ENCODE data around the gene NODAL. TPM values are rescaled to one million over a fixed set of nuclear protein-coding genes. Genes with fewer than 3 reads are reported as not detected.

The NODAL gene
- total and polyA plus RNA-seq, 2 of the 4 experiments (the other 2 are of a cell fraction), result not detected

- peak overlapping the region; percentile 19 for H2BK5ac ChIP-seq (ENCODE audit: low read depth, low read length, poor library complexity, severe bottlenecking)
- H3K27ac ChIP-seq (ENCODE audit: insufficient read depth, low read length), result peak overlapping the region; percentile 73
- no peak overlapping the region for H4K91ac ChIP-seq (ENCODE audit: insufficient read depth, low read depth, low read length)
- peak overlapping the region; percentile 90 for H3K4me2 ChIP-seq (ENCODE audit: low read depth, low read length)
- no peaks in the 10 kb centered on the region for H3K36me3 ChIP-seq (ENCODE audit: control insufficient read depth, insufficient read depth, low read length)
- ChIA-PET POLR2A (ENCODE audit: unreplicated experiment) (interaction anchor here (0.9 kb wide), 1 partner anchor 10 kb away, joined by 4 read pairs; no protein-coding TSS in a partner anchor), CTCF (interaction anchor here (1.5 kb wide), 1 partner anchor 259 kb away, joined by 3 read pairs; the partner anchor contains the start of gene TYSND1)
- DNase-seq (peak; percentile 96), ATAC-seq (ENCODE audit: low read depth) (peak; percentile 84)
- H3K27me3 ChIP-seq (ENCODE audit: control insufficient read depth, insufficient read depth, low read length), result no peaks in the 10 kb centered on the region
- peak overlapping the region; percentile 65 for H2AFZ ChIP-seq (replicated peaks; ENCODE audit: low read length, poor library complexity)
- H4K5ac ChIP-seq (ENCODE audit: low read depth, low read length), result no peak overlapping the region
- peak; percentile 23; the same call in 1 of the 2 replicates for TF ChIP-seq CHD1 (IDR thresholded peaks at IDR 0.05; ENCODE audit: low read depth, low read length)
- TF ChIP-seq RAD21 (IDR thresholded peaks at IDR 0.05; ENCODE audit: low read length), result no peak
- 0 out of 2 replicates have a peak, but pooled peaks have one; percentile 24 for TF ChIP-seq USF2 (IDR thresholded peaks at IDR 0.05; ENCODE audit: low read depth, low read length)
- TF ChIP-seq CEBPB (IDR thresholded peaks at IDR 0.05; ENCODE audit: low read depth, low read length), result peak; percentile 100
- peak; percentile 89; the same call in 1 of the 2 replicates for TF ChIP-seq MXI1 (IDR thresholded peaks at IDR 0.05; ENCODE audit: borderline replicate concordance, low read depth, low read length)
- H3K9me1 ChIP-seq (ENCODE audit: insufficient read depth, low read length), result no peaks in the 10 kb centered on the region
- H3K4me3 ChIP-seq (ENCODE audit: insufficient read depth, low read depth, low read length), result peak overlapping the region; percentile 81
- H3K23ac ChIP-seq (ENCODE audit: low read depth, low read length), result peak overlapping the region; percentile 96
- H2BK20ac ChIP-seq (ENCODE audit: low read depth, low read length), result no peak overlapping the region
- peak overlapping the region; percentile 33 for H2AK5ac ChIP-seq (ENCODE audit: low read depth, low read length)
- H3K4me1 ChIP-seq (ENCODE audit: control insufficient read depth, insufficient read depth, low read length), result no peaks in the 10 kb centered on the region
- intact Hi-C loops (cut with micrococcal nuclease) (no loop called here), in situ Hi-C loops (cut with MboI; ENCODE audit: low sequenced_read_pairs) (no loop called here), dilution Hi-C loops (cut with HindIII; ENCODE audit: low sequenced_read_pairs, unreplicated experiment) (no loop called here)
- no peaks in the 10 kb centered on the region for H3K9me3 ChIP-seq (ENCODE audit: control insufficient read depth, insufficient read depth, low read length)
- H4K20me1 ChIP-seq (ENCODE audit: insufficient read depth, low read length), result peaks cover 45% of the 10 kb centered on the region
- H2AK9ac ChIP-seq (replicated peaks; ENCODE audit: low read depth, low read length, poor library complexity), result peak overlapping the region; percentile 87
- H4K8ac ChIP-seq (ENCODE audit: low read depth in 2 of 2, low read length in 2 of 2), result no peak overlapping the region
- peaks cover 3 to 32% of the 10 kb centered on the region in 2 experiments; a peak in 3 of 4 replicates for H3K79me1 ChIP-seq (ENCODE audit: low read depth in 1 of 2, low read length in 2 of 2)
- H2BK15ac ChIP-seq (ENCODE audit: low read depth, low read length), result no peak overlapping the region
- H3K9ac ChIP-seq (ENCODE audit: low read depth, low read length), result peak overlapping the region; percentile 83
- peak overlapping the region; percentile 49 for H3K4ac ChIP-seq (ENCODE audit: low read depth, low read length)
- no TSS peak for BruUV-seq (replicated peaks)
- 0 out of 2 replicates have a peak overlapping the region, but pooled peaks have one; percentile 1 for H2BK120ac ChIP-seq (ENCODE audit: low read depth, low read length)
- peak overlapping the region; percentile 3; the same call in 1 of the 2 replicates for H3K18ac ChIP-seq (ENCODE audit: low read depth, low read length)
- WGBS, 2 experiments (ENCODE audit: extremely low coverage in 2 of 2, insufficient read length in 1 of 2), result 0% methylated on average over 11 of the region's 18 CpGs; no CpG with 5 or more reads in 1 of the 2 experiments
- peak overlapping the region; percentile 98 for H3K14ac ChIP-seq (replicated peaks; ENCODE audit: low read depth, low read length)
- H3K56ac ChIP-seq (ENCODE audit: extremely low read depth, insufficient read depth, low read length), result peak overlapping the region; percentile 77; the same call in 1 of the 2 replicates
These were observed 36.2 kb downstream of the NODAL start for GRCh38 chr10:70405037-70405824.

Measured in IMR-90 (cell line).